ENCODE measurements around the gene LPIN1. TPM values are rescaled to one million over a fixed set of nuclear protein-coding genes. Genes with fewer than 3 reads are reported as not detected.
"Not testable (repeated sequence)": the region's sequence is repeated elsewhere in the genome, so short reads cannot be mapped to it uniquely, and the experiment has no call there.

Gene LPIN1
- total RNA-seq, 2 experiments from 2014 or later: 31.9 to 36.5 TPM

DNA sequence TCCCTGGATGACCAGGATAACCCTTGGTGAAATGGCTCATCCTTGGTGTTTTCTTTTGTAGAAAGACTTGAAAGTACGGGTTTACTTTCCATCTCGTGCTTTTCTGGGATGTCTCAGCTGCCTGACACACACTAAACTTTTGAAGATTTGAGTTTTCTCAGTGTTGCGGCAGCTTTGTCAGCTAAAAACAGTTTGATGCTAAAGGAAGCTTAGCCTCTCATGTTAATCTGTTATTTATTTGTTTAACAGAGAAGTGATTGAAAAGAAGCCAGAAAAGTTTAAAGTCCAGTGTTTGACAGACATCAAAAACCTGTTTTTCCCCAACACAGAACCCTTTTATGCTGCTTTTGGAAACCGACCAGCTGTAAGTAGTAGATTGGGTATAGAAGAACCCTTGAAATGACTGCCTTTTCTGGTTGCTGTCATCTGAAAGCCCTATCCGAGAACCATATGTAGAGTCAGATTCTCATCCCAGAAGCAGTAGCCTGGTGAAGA lies 72.8 kb downstream of the LPIN1 start:
- no peak for DNase-seq
- Mint-ChIP-seq H3K4me1 (ENCODE audit: low read depth) (no peaks in the 10 kb centered on the region), H3K27ac (no peak overlapping the region), H3K36me3 (ENCODE audit: low read depth) (peaks cover 60% of the 10 kb centered on the region), H3K27me3 (no peaks in the 10 kb centered on the region), H3K4me3 (no peak overlapping the region), H3K9me3 (no peaks in the 10 kb centered on the region)
- ChIA-PET POLR2A (no interaction called here), CTCF (interaction anchor here (1.4 kb wide), 1 partner anchor 126 kb away, joined by 5 read pairs; no protein-coding TSS in a partner anchor)
- no peak for ATAC-seq
- TF ChIP-seq, protein P1, sequence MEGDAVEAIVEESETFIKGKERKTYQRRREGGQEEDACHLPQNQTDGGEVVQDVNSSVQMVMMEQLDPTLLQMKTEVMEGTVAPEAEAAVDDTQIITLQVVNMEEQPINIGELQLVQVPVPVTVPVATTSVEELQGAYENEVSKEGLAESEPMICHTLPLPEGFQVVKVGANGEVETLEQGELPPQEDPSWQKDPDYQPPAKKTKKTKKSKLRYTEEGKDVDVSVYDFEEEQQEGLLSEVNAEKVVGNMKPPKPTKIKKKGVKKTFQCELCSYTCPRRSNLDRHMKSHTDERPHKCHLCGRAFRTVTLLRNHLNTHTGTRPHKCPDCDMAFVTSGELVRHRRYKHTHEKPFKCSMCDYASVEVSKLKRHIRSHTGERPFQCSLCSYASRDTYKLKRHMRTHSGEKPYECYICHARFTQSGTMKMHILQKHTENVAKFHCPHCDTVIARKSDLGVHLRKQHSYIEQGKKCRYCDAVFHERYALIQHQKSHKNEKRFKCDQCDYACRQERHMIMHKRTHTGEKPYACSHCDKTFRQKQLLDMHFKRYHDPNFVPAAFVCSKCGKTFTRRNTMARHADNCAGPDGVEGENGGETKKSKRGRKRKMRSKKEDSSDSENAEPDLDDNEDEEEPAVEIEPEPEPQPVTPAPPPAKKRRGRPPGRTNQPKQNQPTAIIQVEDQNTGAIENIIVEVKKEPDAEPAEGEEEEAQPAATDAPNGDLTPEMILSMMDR (IDR thresholded peaks at IDR 0.05): no peak
- intact Hi-C loops (cut with micrococcal nuclease): no loop called here

DNA sequence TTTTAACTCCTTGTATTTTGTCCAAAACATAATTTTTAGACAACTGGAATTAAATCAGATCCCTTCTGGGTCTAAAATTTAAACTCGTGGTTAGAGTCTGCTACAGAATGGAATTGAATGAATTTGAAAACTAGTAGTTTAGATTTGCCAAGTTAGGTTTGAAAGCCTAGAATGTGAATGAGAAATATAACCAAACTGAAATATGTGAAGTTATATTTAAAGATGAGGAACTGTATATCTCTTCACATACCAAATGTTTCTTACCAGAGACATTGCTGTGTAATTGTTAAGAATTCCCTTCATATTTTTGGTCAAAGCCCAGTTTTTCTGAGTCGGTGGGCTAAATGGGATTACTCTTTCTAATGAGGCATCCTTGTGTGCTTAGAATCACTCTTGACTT lies 74.2 kb downstream of the LPIN1 start:
- H3K27me3 Mint-ChIP-seq: no peaks in the 10 kb centered on the region
- intact Hi-C loops (cut with micrococcal nuclease): no loop called here
- no peak overlapping the region for H3K4me3 Mint-ChIP-seq
- peaks cover 57% of the 10 kb centered on the region for H3K36me3 Mint-ChIP-seq (ENCODE audit: low read depth)
- no peaks in the 10 kb centered on the region for H3K4me1 Mint-ChIP-seq (ENCODE audit: low read depth)
- TF ChIP-seq, protein P1 (IDR thresholded peaks at IDR 0.05): no peak
- ATAC-seq: no peak
- no peak for DNase-seq
- POLR2A ChIA-PET: no interaction called here
- no peak overlapping the region for H3K27ac Mint-ChIP-seq
- no peaks in the 10 kb centered on the region for H3K9me3 Mint-ChIP-seq
- CTCF ChIA-PET: no interaction called here

DNA sequence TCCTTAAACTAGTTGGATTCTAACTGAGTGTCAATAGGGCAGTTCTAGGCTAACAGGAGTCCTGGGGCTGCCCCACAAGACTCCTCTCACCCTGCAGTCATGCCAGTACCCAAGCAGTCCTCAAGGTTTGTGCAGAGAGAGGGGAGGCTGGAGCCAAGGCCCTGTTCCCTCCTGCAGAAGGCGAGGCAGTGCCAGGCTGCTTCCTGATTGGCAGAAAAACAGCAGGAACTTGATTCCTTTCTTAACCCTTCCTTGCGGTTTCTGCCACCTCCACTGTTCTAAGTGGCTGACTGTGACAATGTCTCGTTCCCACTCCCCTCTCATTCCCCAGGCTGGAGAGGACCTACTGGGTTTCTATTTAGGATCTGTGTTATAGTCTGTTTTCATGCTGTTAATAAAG lies 75.3 kb downstream of the LPIN1 start:
- POLR2A ChIA-PET: no interaction called here
- intact Hi-C loops (cut with micrococcal nuclease): no loop called here
- CTCF ChIA-PET: no interaction called here
- TF ChIP-seq, protein P1 (IDR thresholded peaks at IDR 0.05): no peak
- Mint-ChIP-seq H3K4me3 (no peak overlapping the region), H3K4me1 (ENCODE audit: low read depth) (no peaks in the 10 kb centered on the region), H3K36me3 (ENCODE audit: low read depth) (peaks cover 53% of the 10 kb centered on the region), H3K27ac (no peak overlapping the region), H3K27me3 (no peaks in the 10 kb centered on the region), H3K9me3 (no peaks in the 10 kb centered on the region)
- no peak for ATAC-seq
- no peak for DNase-seq

DNA sequence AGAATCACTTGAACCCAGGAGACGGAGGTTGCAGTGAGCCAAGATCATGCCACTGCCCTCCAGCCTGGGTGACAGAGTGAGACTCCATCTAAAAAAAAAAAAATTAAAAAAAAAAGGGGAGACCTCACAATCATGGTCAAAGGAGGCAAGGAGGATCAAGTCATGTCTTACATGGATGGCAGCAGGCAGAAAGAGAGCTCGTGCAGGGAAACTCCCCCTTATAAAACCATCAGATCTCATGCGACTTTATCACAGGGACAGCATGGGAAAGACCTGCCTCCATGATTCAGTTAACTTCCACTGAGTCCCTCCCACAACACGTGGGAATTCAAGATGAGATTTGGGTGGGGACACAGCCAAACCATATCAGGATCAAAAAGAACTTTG lies 75.9 kb downstream of the LPIN1 start:
- H3K27ac Mint-ChIP-seq; ATAC-seq; H3K9me3 Mint-ChIP-seq; DNase-seq; H3K4me3 Mint-ChIP-seq; POLR2A ChIA-PET; H3K4me1 Mint-ChIP-seq (ENCODE audit: low read depth); H3K27me3 Mint-ChIP-seq; CTCF ChIA-PET; intact Hi-C loops (cut with micrococcal nuclease): not testable (repeated sequence)
- H3K36me3 Mint-ChIP-seq (ENCODE audit: low read depth): peaks cover 49% of the 10 kb centered on the region

DNA sequence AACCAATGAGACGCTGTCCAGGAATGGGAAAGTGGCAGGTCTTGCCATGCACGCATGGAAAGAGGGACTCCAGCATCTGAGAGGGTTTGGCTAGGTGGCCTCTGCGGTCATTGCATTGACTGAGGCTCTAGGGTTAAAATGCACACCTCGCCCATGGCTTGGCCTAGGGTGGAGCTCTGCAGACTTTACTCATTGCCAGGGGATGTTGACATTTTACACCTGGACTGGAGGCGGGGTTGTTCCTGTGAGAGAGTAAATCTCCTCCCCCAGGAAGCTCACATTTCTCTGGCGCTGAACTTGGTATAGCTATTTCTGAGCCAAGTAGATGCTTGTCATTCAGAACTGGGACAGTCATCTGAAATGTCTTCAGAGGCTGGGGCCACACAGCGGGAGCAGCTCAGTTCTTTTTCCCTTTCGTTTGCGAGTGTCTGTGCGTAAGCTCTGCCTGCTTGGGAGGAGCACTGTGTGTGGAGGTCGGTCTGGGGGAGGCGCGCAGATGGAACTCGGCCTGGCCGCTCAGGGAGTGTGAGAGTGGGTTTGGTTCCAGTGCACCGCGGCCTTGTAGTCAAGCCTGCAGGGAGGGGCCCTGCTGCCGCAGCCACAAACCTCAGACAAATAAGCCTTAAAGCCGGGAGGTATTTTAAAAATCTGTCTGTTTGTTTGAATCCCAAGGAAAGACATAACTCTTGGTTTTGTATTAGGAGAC lies 76.5 kb downstream of the LPIN1 start:
- Mint-ChIP-seq H3K27ac (no peak overlapping the region), H3K4me3 (no peak overlapping the region), H3K4me1 (ENCODE audit: low read depth) (peaks cover 10% of the 10 kb centered on the region), H3K27me3 (no peaks in the 10 kb centered on the region), H3K9me3 (no peaks in the 10 kb centered on the region), H3K36me3 (ENCODE audit: low read depth) (peaks cover 50% of the 10 kb centered on the region)
- ATAC-seq (no peak), DNase-seq (no peak)
- ChIA-PET CTCF (no interaction called here), POLR2A (no interaction called here)
- TF ChIP-seq, protein P1 (IDR thresholded peaks at IDR 0.05): no peak
- intact Hi-C loops (cut with micrococcal nuclease): no loop called here
